Measurements from ENCODE around the gene PTPRJ.

PTPRJ gene

DNA sequence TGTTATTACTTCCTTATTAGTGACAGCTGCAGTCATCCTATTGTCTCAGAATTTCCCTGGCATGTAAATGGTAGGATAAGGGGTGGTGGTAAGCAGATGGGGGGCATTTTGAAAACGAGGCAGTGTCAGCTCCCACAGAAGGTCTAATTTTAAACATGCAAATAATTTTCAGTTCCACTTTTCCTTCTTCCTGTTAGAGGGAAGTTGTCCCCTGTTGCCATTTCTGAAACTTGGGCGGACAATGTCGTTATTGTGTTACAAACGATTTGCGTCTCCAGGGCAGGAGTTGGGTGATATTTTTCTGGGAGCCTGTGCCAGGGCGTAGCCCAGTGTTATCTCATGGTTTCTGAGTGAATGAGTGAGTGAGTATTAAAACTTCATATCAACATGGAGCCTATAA, 7.4 kb downstream of the PTPRJ start:
- no peaks in the 10 kb centered on the region for H3K9me3 ChIP-seq (ENCODE audit: control extremely low read depth in 1 of 5, control insufficient read depth in 4 of 5, insufficient read depth in 2 of 5, low read depth in 1 of 5, low read length in 4 of 5)
- DNase-seq, result no peak
- peak overlapping the region in 1 of 7 experiments; percentile 3 for H3K4me3 ChIP-seq (ENCODE audit: control insufficient read depth in 1 of 7, extremely low read depth in 1 of 7, insufficient read depth in 4 of 7, low read depth in 2 of 7, low read length in 6 of 7)
- peaks cover 2 to 41% (median 8%) of the 10 kb centered on the region in 4 experiments for H3K4me1 ChIP-seq (ENCODE audit: control extremely low read depth in 1 of 4, control insufficient read depth in 4 of 4, insufficient read depth in 4 of 4, low read length in 3 of 4)
- H3K27me3 ChIP-seq (replicated peaks in 2 of 5; ENCODE audit: control insufficient read depth in 4 of 5, insufficient read depth in 5 of 5, low read length in 4 of 5), result no peaks in the 10 kb centered on the region
- POLR2A ChIA-PET, result no interaction called here
- WGBS (ENCODE audit: insufficient coverage), result 75% methylated on average over 4 of the region's 6 CpGs
- no peaks in the 10 kb centered on the region for H3K36me3 ChIP-seq (ENCODE audit: control insufficient read depth in 4 of 4, insufficient read depth in 4 of 4, low read length in 3 of 4)
- H3K27ac ChIP-seq (ENCODE audit: insufficient read depth in 1 of 2, low read depth in 1 of 2, low read length in 2 of 2, poor library complexity in 1 of 2, severe bottlenecking in 2 of 2), result no peak overlapping the region
- CTCF ChIA-PET, result interaction anchor here (0.6 kb wide), 1 partner anchor 72 kb away, joined by 4 read pairs; no protein-coding TSS in a partner anchor

DNA sequence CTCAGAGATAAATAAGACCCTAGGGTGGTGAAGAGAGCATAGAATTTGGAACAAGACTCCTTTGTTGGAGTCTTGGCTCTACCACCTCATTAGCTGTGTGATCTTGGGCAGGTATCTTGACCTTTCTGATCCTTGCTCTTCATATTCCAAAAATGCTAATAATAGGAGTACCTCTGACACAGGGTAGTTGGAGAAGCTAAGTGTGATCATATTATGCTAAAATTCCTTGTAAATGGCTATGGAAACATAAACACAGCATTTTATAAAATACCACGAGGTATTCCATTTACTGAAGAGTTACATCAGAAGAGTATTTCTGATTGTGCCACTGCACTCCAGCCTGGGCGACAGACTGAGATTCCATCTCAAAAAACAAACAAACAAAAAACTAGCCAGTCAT, 9.4 kb downstream of the PTPRJ start:
- H3K27ac ChIP-seq (ENCODE audit: insufficient read depth in 1 of 2, low read depth in 1 of 2, low read length in 2 of 2, poor library complexity in 1 of 2, severe bottlenecking in 2 of 2), result no peak overlapping the region
- ChIA-PET CTCF (no interaction called here), POLR2A (no interaction called here)
- H3K27me3 ChIP-seq (replicated peaks in 2 of 5; ENCODE audit: control insufficient read depth in 4 of 5, insufficient read depth in 5 of 5, low read length in 4 of 5), result no peaks in the 10 kb centered on the region
- H3K4me1 ChIP-seq (ENCODE audit: control extremely low read depth in 1 of 4, control insufficient read depth in 4 of 4, insufficient read depth in 4 of 4, low read length in 3 of 4), result peaks cover 0 to 26% (median 5%) of the 10 kb centered on the region in 4 experiments
- no peaks in the 10 kb centered on the region for H3K36me3 ChIP-seq (ENCODE audit: control insufficient read depth in 4 of 4, insufficient read depth in 4 of 4, low read length in 3 of 4)
- 100% methylated on average over 1 of the region's 2 CpGs for WGBS (ENCODE audit: insufficient coverage)
- no peaks in the 10 kb centered on the region for H3K9me3 ChIP-seq (ENCODE audit: control extremely low read depth in 1 of 5, control insufficient read depth in 4 of 5, insufficient read depth in 2 of 5, low read depth in 1 of 5, low read length in 4 of 5)
- DNase-seq, result no peak
- H3K4me3 ChIP-seq (ENCODE audit: control insufficient read depth in 1 of 7, extremely low read depth in 1 of 7, insufficient read depth in 4 of 7, low read depth in 2 of 7, low read length in 6 of 7), result no peak overlapping the region

DNA sequence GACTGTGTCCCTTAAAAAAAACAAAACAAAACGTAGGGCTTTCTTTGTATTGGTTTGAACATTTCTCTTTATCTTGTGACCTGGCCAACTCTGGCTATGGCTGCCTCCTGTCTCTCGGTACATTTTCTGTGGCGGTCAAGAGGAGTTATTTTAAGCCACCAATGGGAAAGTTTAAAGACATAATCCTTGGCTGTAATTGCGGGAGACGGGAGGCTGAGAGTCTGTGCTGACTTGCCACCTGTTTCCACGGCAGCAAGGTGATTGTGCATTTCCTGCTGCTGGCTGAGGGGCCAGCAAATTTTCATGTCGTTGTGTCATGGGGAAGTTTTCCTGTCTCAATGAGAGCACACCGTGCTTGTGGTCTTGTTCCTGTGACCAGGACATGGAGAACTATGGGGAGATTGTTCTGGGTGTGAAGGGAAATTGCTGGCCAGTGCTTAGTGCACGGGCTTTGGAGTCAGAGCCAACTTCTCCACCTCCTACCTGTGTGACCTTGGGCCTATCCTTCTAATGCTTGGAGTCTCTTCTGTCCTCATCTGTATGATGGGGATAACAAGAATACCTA, 11.0 kb downstream of the PTPRJ start:
- H3K4me3 ChIP-seq (ENCODE audit: control insufficient read depth in 1 of 7, extremely low read depth in 1 of 7, insufficient read depth in 4 of 7, low read depth in 2 of 7, low read length in 6 of 7), result peak overlapping the region in 2 of 7 experiments; percentile 11 to 48
- CTCF ChIA-PET, result no interaction called here
- 17% methylated on average over 7 of the region's 9 CpGs for WGBS (ENCODE audit: insufficient coverage)
- peaks cover 0 to 22% (median 6%) of the 10 kb centered on the region in 4 experiments for H3K4me1 ChIP-seq (ENCODE audit: control extremely low read depth in 1 of 4, control insufficient read depth in 4 of 4, insufficient read depth in 4 of 4, low read length in 3 of 4)
- peak in 1 of 3 donors; percentile 46 for DNase-seq
- H3K27ac ChIP-seq (ENCODE audit: insufficient read depth in 1 of 2, low read depth in 1 of 2, low read length in 2 of 2, poor library complexity in 1 of 2, severe bottlenecking in 2 of 2), result peak overlapping the region in 1 of 2 experiments; percentile 68
- H3K27me3 ChIP-seq (replicated peaks in 2 of 5; ENCODE audit: control insufficient read depth in 4 of 5, insufficient read depth in 5 of 5, low read length in 4 of 5), result no peaks in the 10 kb centered on the region
- H3K9me3 ChIP-seq (ENCODE audit: control extremely low read depth in 1 of 5, control insufficient read depth in 4 of 5, insufficient read depth in 2 of 5, low read depth in 1 of 5, low read length in 4 of 5), result no peaks in the 10 kb centered on the region
- POLR2A ChIA-PET, result no interaction called here
- no peaks in the 10 kb centered on the region for H3K36me3 ChIP-seq (ENCODE audit: control insufficient read depth in 4 of 4, insufficient read depth in 4 of 4, low read length in 3 of 4)

DNA sequence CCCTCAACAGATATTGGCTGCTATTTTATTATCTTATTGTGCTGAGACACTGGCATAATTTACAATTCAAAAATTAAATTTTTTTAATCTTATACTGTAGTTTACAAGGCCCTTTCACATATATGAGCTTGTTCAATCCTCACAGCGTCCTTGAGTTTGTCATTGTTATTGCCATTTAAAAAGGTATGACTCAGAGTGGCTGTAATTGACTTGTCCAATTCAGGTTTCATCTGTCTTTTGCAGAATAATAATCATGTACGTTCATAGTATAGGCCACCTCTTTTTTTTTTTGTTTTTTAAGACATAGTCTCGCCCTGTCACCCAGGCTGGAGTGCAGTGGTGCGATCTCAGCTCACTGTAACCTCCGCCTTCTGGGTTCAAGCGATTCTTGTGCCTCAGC, 11.5 kb downstream of the PTPRJ start:
- Histone ChIP-seq H3K9me3 (ENCODE audit: control extremely low read depth in 1 of 5, control insufficient read depth in 4 of 5, insufficient read depth in 2 of 5, low read depth in 1 of 5, low read length in 4 of 5) (no peaks in the 10 kb centered on the region), H3K4me3 (ENCODE audit: control insufficient read depth in 1 of 7, extremely low read depth in 1 of 7, insufficient read depth in 4 of 7, low read depth in 2 of 7, low read length in 6 of 7) (no peak overlapping the region), H3K27me3 (replicated peaks in 2 of 5; ENCODE audit: control insufficient read depth in 4 of 5, insufficient read depth in 5 of 5, low read length in 4 of 5) (no peaks in the 10 kb centered on the region), H3K27ac (ENCODE audit: insufficient read depth in 1 of 2, low read depth in 1 of 2, low read length in 2 of 2, poor library complexity in 1 of 2, severe bottlenecking in 2 of 2) (no peak overlapping the region), H3K4me1 (ENCODE audit: control extremely low read depth in 1 of 4, control insufficient read depth in 4 of 4, insufficient read depth in 4 of 4, low read length in 3 of 4) (peaks cover 0 to 24% (median 7%) of the 10 kb centered on the region in 4 experiments), H3K36me3 (ENCODE audit: control insufficient read depth in 4 of 4, insufficient read depth in 4 of 4, low read length in 3 of 4) (no peaks in the 10 kb centered on the region)
- 96% methylated on average over 5 of the region's 6 CpGs for WGBS (ENCODE audit: insufficient coverage)
- POLR2A ChIA-PET, result no interaction called here
- CTCF ChIA-PET, result interaction anchor here (0.9 kb wide), 1 partner anchor 45 kb away, joined by 4 read pairs; no protein-coding TSS in a partner anchor
- no peak for DNase-seq

DNA sequence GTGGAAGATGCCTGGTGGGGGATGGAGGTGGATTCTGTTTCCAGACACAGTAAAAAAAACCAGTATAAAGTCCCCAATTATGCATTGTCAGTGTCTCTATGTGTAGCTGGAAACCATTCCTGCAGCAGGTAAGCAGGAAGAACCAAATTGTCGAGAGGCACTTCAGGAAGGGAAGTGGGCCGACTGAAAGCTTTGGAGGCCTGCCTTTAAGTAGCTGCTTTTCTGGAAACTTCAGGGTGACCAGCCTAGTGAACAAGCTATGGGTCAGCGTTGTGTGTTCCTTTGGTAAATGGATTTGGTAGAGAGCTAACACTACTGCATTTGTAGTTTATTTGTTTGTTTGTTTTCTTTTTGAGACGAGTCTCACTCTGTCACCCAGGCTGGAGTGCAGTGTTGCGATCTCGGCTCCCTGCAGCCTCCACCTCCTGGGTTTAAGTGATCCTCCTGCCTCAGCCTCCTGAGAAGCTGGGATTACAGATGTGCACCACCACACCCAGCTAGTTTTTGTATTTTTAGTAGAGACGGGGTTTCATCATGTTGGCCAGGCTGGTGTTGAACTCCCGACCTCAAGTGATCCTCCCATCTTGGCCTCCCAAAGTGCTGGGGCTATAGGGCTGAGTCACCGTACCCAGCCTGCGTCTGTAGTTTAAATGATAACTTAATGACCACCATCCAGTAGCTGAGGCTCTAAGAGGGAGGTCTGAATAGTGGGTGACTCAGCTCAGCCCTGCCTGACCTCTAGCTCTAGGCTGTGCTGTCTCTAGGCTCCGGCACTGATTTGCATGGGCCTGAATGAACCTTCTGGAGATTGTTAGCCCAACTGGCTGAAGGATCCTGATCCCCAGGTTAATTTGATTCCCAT, 12.8 kb downstream of the PTPRJ start:
- Histone ChIP-seq H3K27me3 (replicated peaks in 2 of 5; ENCODE audit: control insufficient read depth in 4 of 5, insufficient read depth in 5 of 5, low read length in 4 of 5) (no peaks in the 10 kb centered on the region), H3K4me3 (ENCODE audit: control insufficient read depth in 1 of 7, extremely low read depth in 1 of 7, insufficient read depth in 4 of 7, low read depth in 2 of 7, low read length in 6 of 7) (no peak overlapping the region), H3K9me3 (ENCODE audit: control extremely low read depth in 1 of 5, control insufficient read depth in 4 of 5, insufficient read depth in 2 of 5, low read depth in 1 of 5, low read length in 4 of 5) (no peaks in the 10 kb centered on the region), H3K36me3 (ENCODE audit: control insufficient read depth in 4 of 4, insufficient read depth in 4 of 4, low read length in 3 of 4) (no peaks in the 10 kb centered on the region), H3K27ac (ENCODE audit: insufficient read depth in 1 of 2, low read depth in 1 of 2, low read length in 2 of 2, poor library complexity in 1 of 2, severe bottlenecking in 2 of 2) (no peak overlapping the region), H3K4me1 (ENCODE audit: control extremely low read depth in 1 of 4, control insufficient read depth in 4 of 4, insufficient read depth in 4 of 4, low read length in 3 of 4) (peaks cover 0 to 18% (median 7%) of the 10 kb centered on the region in 4 experiments)
- CTCF ChIA-PET, result interaction anchor here (0.6 to 0.9 kb wide), 2 partner anchors 53 to 96 kb away, joined by 3 to 4 read pairs; no protein-coding TSS in a partner anchor
- DNase-seq, result no peak
- WGBS (ENCODE audit: insufficient coverage), result 89% methylated on average over 10 of the region's 11 CpGs
- POLR2A ChIA-PET, result no interaction called here

DNA sequence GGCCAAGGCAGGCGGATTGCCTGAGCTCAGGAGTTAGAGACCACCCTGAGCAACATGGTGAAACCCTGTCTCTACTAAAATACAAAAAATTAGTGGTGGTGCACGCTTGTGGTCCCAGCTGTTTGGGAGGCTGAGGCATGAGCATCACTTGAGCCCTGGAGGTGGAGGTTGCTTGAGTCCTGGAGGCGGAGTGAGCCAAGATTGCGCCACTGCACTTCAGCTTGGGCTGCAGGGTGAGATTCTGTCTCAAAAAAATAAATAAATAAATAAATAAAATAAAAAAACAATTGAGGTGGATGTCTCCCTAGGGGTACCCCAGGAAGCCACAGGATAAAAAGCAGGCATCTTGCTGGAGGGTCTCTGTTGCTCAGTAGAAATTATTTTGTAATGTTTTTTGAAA, 14.1 kb downstream of the PTPRJ start:
- POLR2A ChIA-PET, result no interaction called here
- Histone ChIP-seq H3K4me3 (ENCODE audit: control insufficient read depth in 1 of 7, extremely low read depth in 1 of 7, insufficient read depth in 4 of 7, low read depth in 2 of 7, low read length in 6 of 7) (no peak overlapping the region), H3K27ac (ENCODE audit: insufficient read depth in 1 of 2, low read depth in 1 of 2, low read length in 2 of 2, poor library complexity in 1 of 2, severe bottlenecking in 2 of 2) (no peak overlapping the region), H3K27me3 (replicated peaks in 2 of 5; ENCODE audit: control insufficient read depth in 4 of 5, insufficient read depth in 5 of 5, low read length in 4 of 5) (no peaks in the 10 kb centered on the region), H3K9me3 (ENCODE audit: control extremely low read depth in 1 of 5, control insufficient read depth in 4 of 5, insufficient read depth in 2 of 5, low read depth in 1 of 5, low read length in 4 of 5) (no peaks in the 10 kb centered on the region), H3K36me3 (ENCODE audit: control insufficient read depth in 4 of 4, insufficient read depth in 4 of 4, low read length in 3 of 4) (no peaks in the 10 kb centered on the region), H3K4me1 (ENCODE audit: control extremely low read depth in 1 of 4, control insufficient read depth in 4 of 4, insufficient read depth in 4 of 4, low read length in 3 of 4) (peaks cover 0 to 18% (median 7%) of the 10 kb centered on the region in 4 experiments)
- whole genome bisulfite sequencing (ENCODE audit: insufficient coverage), result no CpG with 5 or more reads among the region's 4 CpGs
- no peak for DNase-seq
- CTCF ChIA-PET, result interaction anchor here (1.1 to 1.6 kb wide), 2 partner anchors 25 to 69 kb away, joined by 3 to 5 read pairs; no protein-coding TSS in a partner anchor

DNA sequence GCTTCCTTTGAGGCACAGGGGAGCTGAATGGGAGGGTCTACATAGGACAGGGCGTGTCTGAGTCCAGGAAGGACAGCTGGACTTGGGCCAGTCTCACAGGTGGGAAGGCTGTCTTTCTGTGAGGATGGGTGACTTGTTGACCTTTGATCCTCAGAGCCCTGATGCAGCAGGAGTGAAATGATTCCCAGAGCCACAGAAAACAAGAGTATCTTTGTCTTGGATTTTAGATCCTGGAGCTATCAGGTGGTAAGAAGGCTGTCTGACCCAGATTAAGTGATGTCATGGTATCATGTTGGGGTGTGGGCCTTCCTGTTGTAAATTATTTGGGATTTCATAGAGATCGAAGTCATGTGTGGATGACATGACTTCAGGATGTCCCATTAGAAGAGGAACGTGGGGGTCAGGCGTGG, 15.0 kb downstream of the PTPRJ start:
- ChIA-PET CTCF (interaction anchor here (0.8 to 1.6 kb wide), 3 partner anchors 9 to 68 kb away, joined by 3 to 5 read pairs (median 3); no protein-coding TSS in a partner anchor), POLR2A (no interaction called here)
- Histone ChIP-seq H3K4me3 (ENCODE audit: control insufficient read depth in 1 of 7, extremely low read depth in 1 of 7, insufficient read depth in 4 of 7, low read depth in 2 of 7, low read length in 6 of 7) (no peak overlapping the region), H3K4me1 (ENCODE audit: control extremely low read depth in 1 of 4, control insufficient read depth in 4 of 4, insufficient read depth in 4 of 4, low read length in 3 of 4) (peaks cover 0 to 18% (median 7%) of the 10 kb centered on the region in 4 experiments), H3K27ac (ENCODE audit: insufficient read depth in 1 of 2, low read depth in 1 of 2, low read length in 2 of 2, poor library complexity in 1 of 2, severe bottlenecking in 2 of 2) (no peak overlapping the region), H3K36me3 (ENCODE audit: control insufficient read depth in 4 of 4, insufficient read depth in 4 of 4, low read length in 3 of 4) (no peaks in the 10 kb centered on the region), H3K9me3 (ENCODE audit: control extremely low read depth in 1 of 5, control insufficient read depth in 4 of 5, insufficient read depth in 2 of 5, low read depth in 1 of 5, low read length in 4 of 5) (no peaks in the 10 kb centered on the region), H3K27me3 (replicated peaks in 2 of 5; ENCODE audit: control insufficient read depth in 4 of 5, insufficient read depth in 5 of 5, low read length in 4 of 5) (no peaks in the 10 kb centered on the region)
- 95% methylated on average over 3 of the region's 4 CpGs for WGBS (ENCODE audit: insufficient coverage)
- DNase-seq, result no peak

Data from common myeloid progenitor, CD34-positive (primary cell).